ENCODE measurements around the gene ASS1.

The ASS1 gene

GRCh38 chr9:130410443-130410842 lies 34.3 kb upstream of the ASS1 start:
- no peak for TF ChIP-seq CTCF (conservative IDR thresholded peaks at IDR 0.05)
- no peak overlapping the region for H3K27ac ChIP-seq

GRCh38 chr9:130411566-130411915 lies 33.2 kb upstream of the ASS1 start:
- no peak for TF ChIP-seq CTCF (conservative IDR thresholded peaks at IDR 0.05)
- H3K27ac ChIP-seq: no peak overlapping the region

GRCh38 chr9:130414081-130414731 lies 30.6 kb upstream of the ASS1 start:
- H3K27ac ChIP-seq: peak overlapping the region; percentile 40; the same call in 1 of the 2 replicates
- no peak for TF ChIP-seq CTCF (conservative IDR thresholded peaks at IDR 0.05)

GRCh38 chr9:130414910-130415746 lies 29.6 kb upstream of the ASS1 start:
- no peak for TF ChIP-seq CTCF (conservative IDR thresholded peaks at IDR 0.05)
- peak overlapping the region; percentile 40; the same call in 1 of the 2 replicates for H3K27ac ChIP-seq

GRCh38 chr9:130417602-130418001 lies 27.2 kb upstream of the ASS1 start:
- no peak overlapping the region for H3K27ac ChIP-seq
- TF ChIP-seq CTCF (conservative IDR thresholded peaks at IDR 0.05): no peak; the same call in 1 of the 2 replicates

- no peak for TF ChIP-seq CTCF (conservative IDR thresholded peaks at IDR 0.05)
These were observed 26.0 kb upstream of the ASS1 start for GRCh38 chr9:130418776-130419175.

GRCh38 chr9:130419521-130420035 lies 25.2 kb upstream of the ASS1 start:
- no peak overlapping the region for H3K27ac ChIP-seq
- TF ChIP-seq CTCF (conservative IDR thresholded peaks at IDR 0.05): no peak

More at GRCh38 chr9:130418776-130419175, 26.0 kb upstream of the ASS1 start:
- H3K27ac ChIP-seq: no peak overlapping the region

Measured in VCaP (cell line).